Right lobe of liver (tissue), 6 donors: ENCODE measurements around the gene AGT. TPM values are rescaled to one million over a fixed set of nuclear protein-coding genes. Genes with fewer than 3 reads are reported as not detected.
A peak's percentile ranks its signal among the peaks of the same experiment; 100 is the strongest.
"Not testable (repeated sequence)": the region's sequence is repeated elsewhere in the genome, so short reads cannot be mapped to it uniquely, and the experiment has no call there.

ENCODE experiments used
- ATAC-seq, 4 donors: fragments of 200-7000 bp; cut with Tn5 transposase; one replicate each; pipeline ENCODE4 v1.9.1; 2020; ENCODE audit warnings: mild to moderate bottlenecking in 4 of 4, moderate library complexity in 4 of 4
- DNase-seq, 3 donors: peaks; one replicate each; pipeline ENCODE4 v3.0.0-alpha.2; 2020
- H3K27ac ChIP-seq, 3 donors: fragments of 200-600 bp; one replicate each; pipeline ENCODE4 v1.8.0; 2022
- H3K27me3 ChIP-seq, 2 donors: fragments of 200-600 bp; one replicate each; pipeline ENCODE4 v1.8.0; 2022
- H3K36me3 ChIP-seq, 4 donors: fragments of 200-600 bp; sonication (generic) in 1 of 4; one replicate each; pipeline versions ENCODE4 v1.5.1 to v1.8.0; 2017 to 2022; ENCODE audit warnings: control low read depth in 1 of 4
- H3K4me1 ChIP-seq, 4 donors: fragments of 200-600 bp; sonication (generic) in 1 of 4; one replicate each; pipeline versions ENCODE4 v1.5.1 to v1.8.0; 2017 to 2022; ENCODE audit warnings: control low read depth in 1 of 4
- H3K4me3 ChIP-seq, 3 donors: fragments of 200-600 bp; one replicate each; pipeline ENCODE4 v1.8.0; 2022
- H3K9me3 ChIP-seq, 4 donors: fragments of 200-600 bp; sonication (generic) in 1 of 4; one replicate each; pipeline versions ENCODE4 v1.5.1 to v1.8.0; 2017 to 2022; ENCODE audit warnings: control low read depth in 1 of 4
- CTCF ChIP-seq, 4 donors: fragments of 200-600 bp in 3 of 4; fragments of 450-650 bp in 1 of 4; IDR thresholded peaks; one replicate each; pipeline versions ENCODE4 v1.5.1 to v1.8.0; 2016 to 2022; ENCODE audit warnings: antibody characterized with exemption in 4 of 4, mild to moderate bottlenecking in 2 of 4
- POLR2A ChIP-seq: fragments of 450-650 bp; IDR thresholded peaks from one replicate; pipeline ENCODE4 v1.6.1; 2017; ENCODE audit warnings: antibody characterized with exemption, mild to moderate bottlenecking
- WGBS: methylation state at CpG from one replicate; pipeline ENCODE4 v1.1.6; 2018; ENCODE audit warnings: low coverage, low lambda C conversion rate; ENCODE audit not compliant: insufficient coverage; ENCODE audit errors: missing lambda C conversion rate; 5-methylcytosine and 5-hydroxymethylcytosine counted together
- intact Hi-C, 2 donors: fragments of 100-400 bp; cut with DNase I; formaldehyde crosslinking; loops; one replicate each; pipeline versions ENCODE4 v1.11.2 to v1.14.1; 2022
- total RNA-seq, 6 experiments: library from RNA; depleted of rRNA in 2 of 6; stranded (reverse); fragments of >200 nt in 2 of 6; fragmentation: NEBNext Ultra II Directional in 3 of 6; extraction: Animal tissue kit (Norgen Biotek cat#: 25700) in 3 of 6; gene quantifications; one replicate each; pipeline versions ENCODE4 v1.1.0 to v1.2.4, GENCODE V29; 2016 to 2023
- donor health status: DM: no; HTN: yes; CAD: no.
- donor health status: DM: no; HTN: no; CAD: no.
- donor health status: DM: no; HTN: no; CAD: no.
- donor health status: DM: no; HTN: yes; CAD: no.
- donor health status: DM: no; HTN: yes; CAD: no.

AGT gene
- total RNA-seq, 6 experiments from 2014 or later: 1,076 to 2,346 (median 1,911) TPM

DNA sequence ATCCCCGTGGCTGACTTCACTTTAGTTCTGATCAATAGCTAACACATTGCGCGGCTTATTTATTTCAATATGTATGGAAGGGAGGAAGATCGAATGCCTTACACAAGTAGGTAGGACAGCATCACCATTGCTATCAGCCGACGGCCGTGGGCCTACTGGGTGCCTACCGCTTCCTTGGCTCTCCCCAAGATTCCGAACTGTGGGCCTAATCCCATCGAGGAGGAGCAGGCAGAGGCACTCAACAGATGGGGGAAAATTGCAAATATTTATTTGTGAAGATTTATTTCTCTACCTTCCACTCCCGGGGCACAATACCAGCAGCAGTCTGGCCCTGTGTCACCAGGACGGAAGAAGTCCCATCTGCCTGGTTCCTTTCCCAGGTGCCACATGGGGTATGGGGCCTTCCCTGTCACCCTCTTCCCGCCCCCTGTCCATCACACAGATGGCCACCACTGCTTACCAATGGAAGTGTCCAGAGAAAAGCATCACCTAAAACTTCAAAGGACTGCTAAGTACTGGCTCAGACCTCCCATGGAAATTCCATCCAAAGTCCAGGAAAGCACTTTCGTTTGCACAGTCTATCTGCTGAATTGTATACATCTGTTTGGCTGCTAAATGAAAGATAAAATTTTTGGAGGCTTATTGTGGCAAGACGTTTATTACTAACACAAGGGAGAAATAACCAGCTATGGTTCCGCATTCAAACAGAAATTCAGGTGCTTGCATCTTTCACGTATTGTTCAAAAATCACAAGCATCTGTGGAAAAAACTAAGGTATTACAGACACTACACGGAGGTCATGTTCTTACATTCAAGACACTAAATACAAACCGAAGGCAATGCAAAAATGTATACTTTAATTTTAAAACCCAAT lies 11.8 kb downstream of the AGT start:
- Histone ChIP-seq H3K27ac (no peak overlapping the region), H3K4me3 (no peak overlapping the region), H3K27me3 (no peaks in the 10 kb centered on the region), H3K36me3 (peaks cover 0 to 57% (median 32%) of the 10 kb centered on the region in 4 donors), H3K4me1 (no peaks in the 10 kb centered on the region), H3K9me3 (no peaks in the 10 kb centered on the region)
- intact Hi-C loops: loop anchor here (10.0 kb wide), 2 partner anchors 57 to 67 kb away; partner anchors contain the start of gene COG2 (in 1 of the 2)
- WGBS: 75% methylated on average over 9 of the region's 19 CpGs
- no peak for DNase-seq
- no peak for TF ChIP-seq POLR2A
- no peak for ATAC-seq

DNA sequence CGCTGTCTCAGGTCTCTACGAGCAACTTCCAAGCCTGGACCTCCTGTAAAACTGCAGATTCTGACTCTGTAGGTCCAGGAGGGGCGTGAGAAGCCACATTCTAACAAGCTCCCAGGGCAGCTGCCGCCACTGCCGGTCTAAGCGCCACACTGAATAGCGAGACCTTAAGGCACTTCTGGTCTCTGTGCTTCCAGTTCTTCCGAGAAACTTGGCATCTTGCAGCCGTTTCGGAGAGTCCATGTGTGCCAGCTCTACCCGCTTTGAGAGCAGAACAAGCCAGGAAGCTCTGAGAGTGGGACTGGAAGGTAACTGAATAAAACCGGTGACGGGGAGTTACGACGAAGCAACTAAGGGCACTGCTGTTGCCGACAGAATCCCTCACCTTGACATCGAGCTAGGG lies 12.5 kb downstream of the AGT start:
- intact Hi-C loops: loop anchor here (10.0 kb wide), 2 partner anchors 57 to 67 kb away; partner anchors contain the start of gene COG2 (in 1 of the 2)
- Histone ChIP-seq H3K4me3 (no peak overlapping the region), H3K36me3 (peaks cover 0 to 50% (median 27%) of the 10 kb centered on the region in 4 donors), H3K27ac (no peak overlapping the region), H3K27me3 (no peaks in the 10 kb centered on the region), H3K9me3 (no peaks in the 10 kb centered on the region), H3K4me1 (no peaks in the 10 kb centered on the region)
- ATAC-seq (no peak), DNase-seq (no peak)
- WGBS: 80% methylated on average over 5 of the region's 17 CpGs
- TF ChIP-seq POLR2A (no peak), CTCF (IDR thresholded peaks at IDR 0.05) (no peak)

- 40% methylated on average over 4 of the region's 4 CpGs for WGBS
- H3K27me3 ChIP-seq: no peaks in the 10 kb centered on the region
- no peak overlapping the region for H3K4me3 ChIP-seq
- peaks cover 0 to 37% (median 20%) of the 10 kb centered on the region in 4 donors for H3K36me3 ChIP-seq
- H3K27ac ChIP-seq: no peak overlapping the region
- DNase-seq: no peak
- TF ChIP-seq POLR2A (no peak), CTCF (IDR thresholded peaks at IDR 0.05) (no peak)
- H3K9me3 ChIP-seq: no peaks in the 10 kb centered on the region
- H3K4me1 ChIP-seq: no peaks in the 10 kb centered on the region
- intact Hi-C loops: loop anchor here (10.0 kb wide), 2 partner anchors 55 to 65 kb away; partner anchors contain the start of gene COG2 (in 1 of the 2)
- peak in 1 of 4 donors; percentile 4 for ATAC-seq
Observed at GRCh38 chr1:230700132-230700531, 13.8 kb downstream of the AGT start.

- Histone ChIP-seq H3K27ac (peak overlapping the region in 1 of 3 donors; percentile 0), H3K9me3 (no peaks in the 10 kb centered on the region), H3K27me3 (no peaks in the 10 kb centered on the region), H3K4me1 (no peaks in the 10 kb centered on the region), H3K36me3 (peaks cover 0 to 32% (median 18%) of the 10 kb centered on the region in 4 donors), H3K4me3 (no peak overlapping the region)
- ATAC-seq: peak in 1 of 4 donors; percentile 2
- DNase-seq: no peak
- no peak for TF ChIP-seq CTCF (IDR thresholded peaks at IDR 0.05)
- TF ChIP-seq POLR2A: no peak
- WGBS: 36% methylated on average over 1 of the region's 1 CpG
- intact Hi-C loops: loop anchor here (10.0 kb wide), 2 partner anchors 55 to 65 kb away; partner anchors contain the start of gene COG2 (in 1 of the 2)
Observed at GRCh38 chr1:230699716-230700115, 14.2 kb downstream of the AGT start.

DNA sequence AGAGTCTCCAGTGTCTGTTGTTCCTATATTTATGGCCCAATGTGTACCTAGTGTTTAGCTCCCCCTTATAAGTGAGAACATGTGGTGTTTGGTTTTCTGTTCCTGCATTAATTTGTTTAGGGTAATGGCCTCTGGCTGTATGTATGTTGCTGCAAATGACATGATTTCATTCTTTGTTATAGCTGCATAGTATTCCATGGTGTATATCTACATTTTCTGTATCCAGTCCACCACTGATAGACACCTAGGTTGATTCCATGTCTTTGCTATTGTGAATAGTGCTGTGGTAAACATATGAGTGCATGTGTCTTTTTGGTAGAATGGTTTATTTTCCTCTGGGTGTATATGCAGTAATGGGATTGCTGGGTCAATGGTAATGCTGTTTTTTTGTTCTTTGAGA lies 15.0 kb downstream of the AGT start:
- intact Hi-C loops, ATAC-seq, H3K4me3 ChIP-seq: not testable (repeated sequence)

More for the DNA sequence above, 15.0 kb downstream of the AGT start:
- H3K27me3 ChIP-seq, DNase-seq, H3K4me1 ChIP-seq, H3K9me3 ChIP-seq: not testable (repeated sequence)
- peak overlapping the region in 1 of 3 donors; percentile 0 for H3K27ac ChIP-seq
- H3K36me3 ChIP-seq: peaks cover 0 to 29% (median 15%) of the 10 kb centered on the region in 4 donors
